ENCODE results near the gene SLC25A29.

The SLC25A29 gene

GRCh38 chr14:100252684-100253083 lies 53.6 kb downstream of the SLC25A29 start:
- Histone ChIP-seq H3K4me1 (ENCODE audit: control insufficient read depth, insufficient read depth, low read length) (no peaks in the 10 kb centered on the region), H3K9me3 (ENCODE audit: control insufficient read depth, insufficient read depth, low read length) (no peaks in the 10 kb centered on the region), H3K27me3 (ENCODE audit: control insufficient read depth, insufficient read depth, low read length) (no peaks in the 10 kb centered on the region), H3K27ac (ENCODE audit: low read length) (no peak overlapping the region), H3K4me3 (ENCODE audit: low read length) (no peak overlapping the region), H3K36me3 (ENCODE audit: control insufficient read depth, insufficient read depth, low read length) (no peaks in the 10 kb centered on the region)
- no peak for DNase-seq (ENCODE audit: low read depth, low spot score)

GRCh38 chr14:100250732-100251465 lies 55.3 kb downstream of the SLC25A29 start:
- Histone ChIP-seq H3K4me3 (ENCODE audit: low read length) (no peak overlapping the region), H3K36me3 (ENCODE audit: control insufficient read depth, insufficient read depth, low read length) (no peaks in the 10 kb centered on the region), H3K27me3 (ENCODE audit: control insufficient read depth, insufficient read depth, low read length) (no peaks in the 10 kb centered on the region), H3K4me1 (ENCODE audit: control insufficient read depth, insufficient read depth, low read length) (0 out of 2 replicates have a peak, but pooled peaks cover 4% of the 10 kb centered on the region), H3K27ac (ENCODE audit: low read length) (no peak overlapping the region), H3K9me3 (ENCODE audit: control insufficient read depth, insufficient read depth, low read length) (no peaks in the 10 kb centered on the region)
- DNase-seq (ENCODE audit: low read depth, low spot score): no peak
- no CpG with 5 or more reads among the region's 2 CpGs for WGBS (ENCODE audit: insufficient coverage, insufficient read length)

DNA sequence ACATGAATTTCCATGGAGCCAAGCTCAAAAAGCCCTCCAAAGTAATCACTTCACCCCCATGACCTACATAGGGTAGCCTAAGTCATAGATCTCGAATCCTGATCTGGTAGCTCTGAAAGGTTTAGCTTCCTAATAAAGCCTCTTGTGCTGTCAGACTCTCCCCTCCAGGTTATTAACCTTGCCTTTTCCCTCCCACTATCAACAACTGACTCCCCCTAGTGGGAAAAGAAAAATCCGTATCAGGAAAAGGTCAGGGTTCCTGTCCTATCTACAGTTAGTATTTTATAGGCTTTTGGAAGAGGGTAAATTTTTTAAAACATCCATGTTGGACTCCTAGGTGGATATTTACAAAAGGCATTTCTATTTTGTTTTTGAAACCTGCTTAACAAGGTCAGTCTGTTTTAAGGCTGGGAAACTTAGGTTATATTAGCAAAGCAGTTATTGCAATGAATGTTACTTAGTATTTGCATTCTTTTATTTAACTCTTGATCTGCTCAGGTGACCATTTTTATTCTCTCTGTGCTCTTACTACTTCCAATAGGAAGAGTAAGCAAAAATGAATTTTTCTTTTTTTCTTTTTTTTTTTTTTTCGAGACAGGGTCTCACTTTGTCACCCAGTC lies 59.3 kb downstream of the SLC25A29 start:
- WGBS (ENCODE audit: insufficient coverage, insufficient read length): no CpG with 5 or more reads among the region's 3 CpGs
- H3K27ac ChIP-seq (ENCODE audit: low read length): no peak overlapping the region
- 0 out of 2 replicates have a peak, but pooled peaks cover 4% of the 10 kb centered on the region for H3K4me1 ChIP-seq (ENCODE audit: control insufficient read depth, insufficient read depth, low read length)
- DNase-seq (ENCODE audit: low read depth, low spot score): no peak
- H3K4me3 ChIP-seq (ENCODE audit: low read length): no peak overlapping the region
- no peaks in the 10 kb centered on the region for H3K36me3 ChIP-seq (ENCODE audit: control insufficient read depth, insufficient read depth, low read length)
- no peaks in the 10 kb centered on the region for H3K27me3 ChIP-seq (ENCODE audit: control insufficient read depth, insufficient read depth, low read length)
- H3K9me3 ChIP-seq (ENCODE audit: control insufficient read depth, insufficient read depth, low read length): no peaks in the 10 kb centered on the region

- Histone ChIP-seq H3K4me3 (ENCODE audit: low read length) (no peak overlapping the region), H3K27me3 (ENCODE audit: control insufficient read depth, insufficient read depth, low read length) (no peaks in the 10 kb centered on the region), H3K4me1 (ENCODE audit: control insufficient read depth, insufficient read depth, low read length) (0 out of 2 replicates have a peak, but pooled peaks cover 4% of the 10 kb centered on the region), H3K36me3 (ENCODE audit: control insufficient read depth, insufficient read depth, low read length) (no peaks in the 10 kb centered on the region), H3K9me3 (ENCODE audit: control insufficient read depth, insufficient read depth, low read length) (no peaks in the 10 kb centered on the region), H3K27ac (ENCODE audit: low read length) (no peak overlapping the region)
- WGBS (ENCODE audit: insufficient coverage, insufficient read length): no CpG with 5 or more reads among the region's 3 CpGs
- no peak for DNase-seq (ENCODE audit: low read depth, low spot score)
These were observed 63.2 kb downstream of the SLC25A29 start for GRCh38 chr14:100243020-100243419.

DNA sequence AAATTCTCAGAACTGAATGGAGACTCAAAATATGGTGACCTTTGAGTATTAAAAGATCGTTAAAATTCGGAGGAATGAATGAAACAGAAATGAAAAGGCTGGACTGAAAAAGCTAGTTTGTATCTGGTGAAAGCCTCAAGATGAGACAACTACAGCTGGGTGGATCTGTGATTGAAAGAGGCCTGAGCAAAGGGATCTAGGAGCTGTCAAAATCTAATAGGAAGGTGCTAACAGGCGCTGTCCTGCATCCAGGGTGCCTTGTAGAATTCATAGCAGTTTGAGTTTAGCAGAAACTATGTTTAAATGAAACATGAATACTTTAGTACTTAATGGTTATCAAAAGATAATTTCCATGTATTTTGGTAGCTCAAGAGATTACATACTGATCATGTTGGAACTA lies 65.0 kb downstream of the SLC25A29 start:
- H3K4me3 ChIP-seq (ENCODE audit: low read length): no peak overlapping the region; the same call in 1 of the 2 replicates
- no peaks in the 10 kb centered on the region for H3K9me3 ChIP-seq (ENCODE audit: control insufficient read depth, insufficient read depth, low read length)
- no peaks in the 10 kb centered on the region for H3K27me3 ChIP-seq (ENCODE audit: control insufficient read depth, insufficient read depth, low read length)
- H3K27ac ChIP-seq (ENCODE audit: low read length): no peak overlapping the region
- H3K4me1 ChIP-seq (ENCODE audit: control insufficient read depth, insufficient read depth, low read length): 0 out of 2 replicates have a peak, but pooled peaks cover 2% of the 10 kb centered on the region
- WGBS (ENCODE audit: insufficient coverage, insufficient read length): no CpG with 5 or more reads among the region's 3 CpGs
- no peak for DNase-seq (ENCODE audit: low read depth, low spot score)
- H3K36me3 ChIP-seq (ENCODE audit: control insufficient read depth, insufficient read depth, low read length): no peaks in the 10 kb centered on the region

Data from iPS DF 6.9 (cell line).